ENCODE data around the gene USP17L30. TPM values are rescaled to one million over a fixed set of nuclear protein-coding genes. Genes with fewer than 3 reads are reported as not detected.

USP17L30 gene, protein sequence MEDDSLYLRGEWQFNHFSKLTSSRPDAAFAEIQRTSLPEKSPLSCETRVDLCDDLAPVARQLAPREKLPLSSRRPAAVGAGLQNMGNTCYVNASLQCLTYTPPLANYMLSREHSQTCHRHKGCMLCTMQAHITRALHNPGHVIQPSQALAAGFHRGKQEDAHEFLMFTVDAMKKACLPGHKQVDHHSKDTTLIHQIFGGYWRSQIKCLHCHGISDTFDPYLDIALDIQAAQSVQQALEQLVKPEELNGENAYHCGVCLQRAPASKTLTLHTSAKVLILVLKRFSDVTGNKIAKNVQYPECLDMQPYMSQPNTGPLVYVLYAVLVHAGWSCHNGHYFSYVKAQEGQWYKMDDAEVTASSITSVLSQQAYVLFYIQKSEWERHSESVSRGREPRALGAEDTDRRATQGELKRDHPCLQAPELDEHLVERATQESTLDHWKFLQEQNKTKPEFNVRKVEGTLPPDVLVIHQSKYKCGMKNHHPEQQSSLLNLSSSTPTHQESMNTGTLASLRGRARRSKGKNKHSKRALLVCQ
- total RNA-seq = not detected in 2 replicates

DNA sequence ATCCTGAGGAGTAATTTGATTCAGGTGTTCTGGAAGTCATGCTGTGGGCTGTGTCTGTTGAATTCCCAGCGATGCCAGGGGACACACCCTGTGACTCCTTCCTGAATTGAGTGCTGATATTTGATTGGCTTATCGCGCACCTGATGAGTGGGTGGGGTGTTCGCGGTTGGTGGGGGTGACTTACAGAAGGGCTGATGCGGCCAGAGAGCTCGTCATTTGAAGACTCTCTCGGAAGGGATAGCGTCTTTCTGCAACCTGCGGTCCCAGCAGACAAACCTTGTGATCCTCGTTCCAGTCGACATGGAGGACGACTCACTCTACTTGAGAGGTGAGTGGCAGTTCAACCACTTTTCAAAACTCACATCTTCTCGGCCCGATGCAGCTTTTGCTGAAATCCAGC lies at the start of gene USP17L30:
Gene USP17L30, plus strand, starts transcription at position 301 of the 400 bp plus-strand sequence. Its CDS starts 0 bp downstream, at position 301.

DNA sequence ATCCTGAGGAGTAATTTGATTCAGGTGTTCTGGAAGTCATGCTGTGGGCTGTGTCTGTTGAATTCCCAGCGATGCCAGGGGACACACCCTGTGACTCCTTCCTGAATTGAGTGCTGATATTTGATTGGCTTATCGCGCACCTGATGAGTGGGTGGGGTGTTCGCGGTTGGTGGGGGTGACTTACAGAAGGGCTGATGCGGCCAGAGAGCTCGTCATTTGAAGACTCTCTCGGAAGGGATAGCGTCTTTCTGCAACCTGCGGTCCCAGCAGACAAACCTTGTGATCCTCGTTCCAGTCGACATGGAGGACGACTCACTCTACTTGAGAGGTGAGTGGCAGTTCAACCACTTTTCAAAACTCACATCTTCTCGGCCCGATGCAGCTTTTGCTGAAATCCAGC lies 38.1 kb upstream of the USP17L30 start, which contains the start of gene USP17L24:
Gene USP17L24, plus strand, starts transcription at position 301 of the 400 bp plus-strand sequence. Its CDS starts 0 bp downstream, at position 301.

DNA sequence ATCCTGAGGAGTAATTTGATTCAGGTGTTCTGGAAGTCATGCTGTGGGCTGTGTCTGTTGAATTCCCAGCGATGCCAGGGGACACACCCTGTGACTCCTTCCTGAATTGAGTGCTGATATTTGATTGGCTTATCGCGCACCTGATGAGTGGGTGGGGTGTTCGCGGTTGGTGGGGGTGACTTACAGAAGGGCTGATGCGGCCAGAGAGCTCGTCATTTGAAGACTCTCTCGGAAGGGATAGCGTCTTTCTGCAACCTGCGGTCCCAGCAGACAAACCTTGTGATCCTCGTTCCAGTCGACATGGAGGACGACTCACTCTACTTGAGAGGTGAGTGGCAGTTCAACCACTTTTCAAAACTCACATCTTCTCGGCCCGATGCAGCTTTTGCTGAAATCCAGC lies 33.3 kb upstream of the USP17L30 start, which contains the start of gene USP17L25:
Gene USP17L25, plus strand, starts transcription at position 301 of the 400 bp plus-strand sequence. Its CDS starts 0 bp downstream, at position 301.

DNA sequence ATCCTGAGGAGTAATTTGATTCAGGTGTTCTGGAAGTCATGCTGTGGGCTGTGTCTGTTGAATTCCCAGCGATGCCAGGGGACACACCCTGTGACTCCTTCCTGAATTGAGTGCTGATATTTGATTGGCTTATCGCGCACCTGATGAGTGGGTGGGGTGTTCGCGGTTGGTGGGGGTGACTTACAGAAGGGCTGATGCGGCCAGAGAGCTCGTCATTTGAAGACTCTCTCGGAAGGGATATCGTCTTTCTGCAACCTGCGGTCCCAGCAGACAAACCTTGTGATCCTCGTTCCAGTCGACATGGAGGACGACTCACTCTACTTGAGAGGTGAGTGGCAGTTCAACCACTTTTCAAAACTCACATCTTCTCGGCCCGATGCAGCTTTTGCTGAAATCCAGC lies 28.6 kb upstream of the USP17L30 start, which contains the start of gene USP17L26:
Gene USP17L26, plus strand, starts transcription at position 301 of the 400 bp plus-strand sequence. Its CDS starts 0 bp downstream, at position 301.

DNA sequence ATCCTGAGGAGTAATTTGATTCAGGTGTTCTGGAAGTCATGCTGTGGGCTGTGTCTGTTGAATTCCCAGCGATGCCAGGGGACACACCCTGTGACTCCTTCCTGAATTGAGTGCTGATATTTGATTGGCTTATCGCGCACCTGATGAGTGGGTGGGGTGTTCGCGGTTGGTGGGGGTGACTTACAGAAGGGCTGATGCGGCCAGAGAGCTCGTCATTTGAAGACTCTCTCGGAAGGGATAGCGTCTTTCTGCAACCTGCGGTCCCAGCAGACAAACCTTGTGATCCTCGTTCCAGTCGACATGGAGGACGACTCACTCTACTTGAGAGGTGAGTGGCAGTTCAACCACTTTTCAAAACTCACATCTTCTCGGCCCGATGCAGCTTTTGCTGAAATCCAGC lies 23.8 kb upstream of the USP17L30 start, which contains the start of gene USP17L5:
Gene USP17L5, plus strand, starts transcription at position 301 of the 400 bp plus-strand sequence. Its CDS starts 0 bp downstream, at position 301.

DNA sequence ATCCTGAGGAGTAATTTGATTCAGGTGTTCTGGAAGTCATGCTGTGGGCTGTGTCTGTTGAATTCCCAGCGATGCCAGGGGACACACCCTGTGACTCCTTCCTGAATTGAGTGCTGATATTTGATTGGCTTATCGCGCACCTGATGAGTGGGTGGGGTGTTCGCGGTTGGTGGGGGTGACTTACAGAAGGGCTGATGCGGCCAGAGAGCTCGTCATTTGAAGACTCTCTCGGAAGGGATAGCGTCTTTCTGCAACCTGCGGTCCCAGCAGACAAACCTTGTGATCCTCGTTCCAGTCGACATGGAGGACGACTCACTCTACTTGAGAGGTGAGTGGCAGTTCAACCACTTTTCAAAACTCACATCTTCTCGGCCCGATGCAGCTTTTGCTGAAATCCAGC lies 19.1 kb upstream of the USP17L30 start, which contains the start of gene USP17L27:
Gene USP17L27, plus strand, starts transcription at position 301 of the 400 bp plus-strand sequence. Its CDS starts 0 bp downstream, at position 301.

DNA sequence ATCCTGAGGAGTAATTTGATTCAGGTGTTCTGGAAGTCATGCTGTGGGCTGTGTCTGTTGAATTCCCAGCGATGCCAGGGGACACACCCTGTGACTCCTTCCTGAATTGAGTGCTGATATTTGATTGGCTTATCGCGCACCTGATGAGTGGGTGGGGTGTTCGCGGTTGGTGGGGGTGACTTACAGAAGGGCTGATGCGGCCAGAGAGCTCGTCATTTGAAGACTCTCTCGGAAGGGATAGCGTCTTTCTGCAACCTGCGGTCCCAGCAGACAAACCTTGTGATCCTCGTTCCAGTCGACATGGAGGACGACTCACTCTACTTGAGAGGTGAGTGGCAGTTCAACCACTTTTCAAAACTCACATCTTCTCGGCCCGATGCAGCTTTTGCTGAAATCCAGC lies 14.3 kb upstream of the USP17L30 start, which contains the start of gene USP17L28:
Gene USP17L28, plus strand, starts transcription at position 301 of the 400 bp plus-strand sequence. Its CDS starts 0 bp downstream, at position 301.

DNA sequence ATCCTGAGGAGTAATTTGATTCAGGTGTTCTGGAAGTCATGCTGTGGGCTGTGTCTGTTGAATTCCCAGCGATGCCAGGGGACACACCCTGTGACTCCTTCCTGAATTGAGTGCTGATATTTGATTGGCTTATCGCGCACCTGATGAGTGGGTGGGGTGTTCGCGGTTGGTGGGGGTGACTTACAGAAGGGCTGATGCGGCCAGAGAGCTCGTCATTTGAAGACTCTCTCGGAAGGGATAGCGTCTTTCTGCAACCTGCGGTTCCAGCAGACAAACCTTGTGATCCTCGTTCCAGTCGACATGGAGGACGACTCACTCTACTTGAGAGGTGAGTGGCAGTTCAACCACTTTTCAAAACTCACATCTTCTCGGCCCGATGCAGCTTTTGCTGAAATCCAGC lies 9.6 kb upstream of the USP17L30 start, which contains the start of gene USP17L29:
Gene USP17L29, plus strand, starts transcription at position 301 of the 400 bp plus-strand sequence. Its CDS starts 0 bp downstream, at position 301.

Small RNAs within 50 kb of the gene (small RNA-seq; reads per million reads assigned to genes)
- not detected for gene RNA5SP153

Other genes starting within 250 kb of the USP17L30 start
- gene FAM90A26, start 192.7 kb upstream of the USP17L30 start, total RNA-seq = not detected in 2 replicates
- gene USP17L10, start 152.5 kb upstream of the USP17L30 start, total RNA-seq = not detected in 2 replicates
- gene USP17L11, start 147.7 kb upstream of the USP17L30 start, total RNA-seq = not detected in 2 replicates
- gene USP17L12, start 143.0 kb upstream of the USP17L30 start, total RNA-seq = not detected in 2 replicates
- gene USP17L13, start 138.2 kb upstream of the USP17L30 start, total RNA-seq = not detected in 2 replicates
- not detected in 2 replicates for gene USP17L15, start 128.7 kb upstream of the USP17L30 start, total RNA-seq
- gene USP17L17, start 119.2 kb upstream of the USP17L30 start, total RNA-seq = not detected in 2 replicates
- gene USP17L18, start 114.5 kb upstream of the USP17L30 start, total RNA-seq = not detected in 2 replicates
- not detected in 2 replicates for gene USP17L19, start 109.8 kb upstream of the USP17L30 start, total RNA-seq
- not detected in 2 replicates for gene USP17L20, start 105.0 kb upstream of the USP17L30 start, total RNA-seq
- gene USP17L21, start 100.3 kb upstream of the USP17L30 start, total RNA-seq = not detected in 2 replicates
- gene USP17L22, start 95.5 kb upstream of the USP17L30 start, total RNA-seq = not detected in 2 replicates
- gene USP17L24, start 38.0 kb upstream of the USP17L30 start, total RNA-seq = not detected in 2 replicates
- not detected in 2 replicates for gene USP17L25, start 33.2 kb upstream of the USP17L30 start, total RNA-seq
- not detected in 2 replicates for gene USP17L26, start 28.5 kb upstream of the USP17L30 start, total RNA-seq
- not detected in 2 replicates for gene USP17L5, start 23.7 kb upstream of the USP17L30 start, total RNA-seq
- not detected in 2 replicates for gene USP17L27, start 19.0 kb upstream of the USP17L30 start, total RNA-seq
- not detected in 2 replicates for gene USP17L28, start 14.2 kb upstream of the USP17L30 start, total RNA-seq
- gene USP17L29, start 9.5 kb upstream of the USP17L30 start, total RNA-seq = not detected in 2 replicates
- not detected in 2 replicates for gene DEFB131A, start 81.3 kb downstream of the USP17L30 start, total RNA-seq